HG03354 (cell line): ENCODE results near the gene HAUS6.
A peak's percentile ranks its signal among the peaks of the same experiment; 100 is the strongest.
"Not testable (repeated sequence)": the region's sequence is repeated elsewhere in the genome, so short reads cannot be mapped to it uniquely, and the experiment has no call there.

Experiments used
- ATAC-seq: cut with Tn5 transposase; IDR thresholded peaks from one replicate; pipeline ENCODE4 v1.9.1; 2021; ENCODE audit warnings: mild to moderate bottlenecking; ENCODE audit not compliant: unreplicated experiment, poor library complexity, severe bottlenecking

The HAUS6 gene

GRCh38 chr9:19102631-19103345, at the start of gene HAUS6:
TSS of gene HAUS6 (minus strand) at chr9:19102904. CDS start at chr9:19102651, 253 bp downstream.
- peak; percentile 99 for ATAC-seq

- ATAC-seq, result not testable (repeated sequence)
Measured at GRCh38 chr9:19152160-19152498, 49.4 kb upstream of the HAUS6 start.

GRCh38 chr9:19151425-19152159, 48.9 kb upstream of the HAUS6 start:
- no peak for ATAC-seq

GRCh38 chr9:19149230-19149629, 46.5 kb upstream of the HAUS6 start:
- ATAC-seq, result no peak

GRCh38 chr9:19148187-19148586, 45.5 kb upstream of the HAUS6 start:
- ATAC-seq, result no peak

GRCh38 chr9:19146441-19147024, 43.8 kb upstream of the HAUS6 start:
- ATAC-seq, result no peak

- no peak for ATAC-seq
Measured at GRCh38 chr9:19145881-19146280, 43.2 kb upstream of the HAUS6 start.

- ATAC-seq, result no peak
Measured at GRCh38 chr9:19140259-19140658, 37.6 kb upstream of the HAUS6 start.

GRCh38 chr9:19138084-19138483, 35.4 kb upstream of the HAUS6 start:
- no peak for ATAC-seq

- ATAC-seq, result no peak
Measured at GRCh38 chr9:19137282-19137681, 34.6 kb upstream of the HAUS6 start.

- no peak for ATAC-seq
Measured at GRCh38 chr9:19136129-19136528, 33.4 kb upstream of the HAUS6 start.

- ATAC-seq, result no peak
Measured at GRCh38 chr9:19133549-19134345, 31.0 kb upstream of the HAUS6 start.

- no peak for ATAC-seq
Measured at GRCh38 chr9:19130436-19130835, 27.7 kb upstream of the HAUS6 start.

- peak; percentile 21 for ATAC-seq
Measured at GRCh38 chr9:19127871-19128500, 25.3 kb upstream of the HAUS6 start.

GRCh38 chr9:19124430-19124793, 21.7 kb upstream of the HAUS6 start:
- ATAC-seq, result no peak

GRCh38 chr9:19122490-19123042, 19.9 kb upstream of the HAUS6 start:
- no peak for ATAC-seq

- ATAC-seq, result no peak
Measured at GRCh38 chr9:19120877-19121276, 18.2 kb upstream of the HAUS6 start.

GRCh38 chr9:19119801-19120440, 17.2 kb upstream of the HAUS6 start:
- no peak for ATAC-seq

GRCh38 chr9:19119246-19119645, 16.5 kb upstream of the HAUS6 start:
- no peak for ATAC-seq
